Measurements from ENCODE around the gene NUTM2F. TPM values are rescaled to one million over a fixed set of nuclear protein-coding genes. Genes with fewer than 3 reads are reported as not detected.

The NUTM2F gene
- total RNA-seq, 1 donor from 2014 or later, result not detected

- no peak overlapping the region for H2AFZ ChIP-seq (replicated peaks)
- H3K9me3 Mint-ChIP-seq, result no peaks in the 10 kb centered on the region
- DNase-seq (ENCODE audit: low spot score), result no peak
- H3K4me3 Mint-ChIP-seq, result no peak overlapping the region
- no peaks in the 10 kb centered on the region for H3K79me2 ChIP-seq (ENCODE audit: low read depth)
- H3F3A ChIP-seq (ENCODE audit: low read depth), result no peaks in the 10 kb centered on the region
- H3K27ac Mint-ChIP-seq, result no peak overlapping the region
- H3K4me1 Mint-ChIP-seq, result peaks cover 9% of the 10 kb centered on the region
- H3K36me3 Mint-ChIP-seq, result peaks cover 5% of the 10 kb centered on the region
- no peak overlapping the region for H3K27ac ChIP-seq
- H4K20me1 ChIP-seq (ENCODE audit: low read depth), result no peaks in the 10 kb centered on the region
- no peak overlapping the region for H3K9ac ChIP-seq
- no peaks in the 10 kb centered on the region for H3K27me3 Mint-ChIP-seq (ENCODE audit: insufficient read depth, low read depth)
- no peaks in the 10 kb centered on the region for H3K27me3 ChIP-seq
- no peaks in the 10 kb centered on the region for H3K36me3 ChIP-seq
- H3K4me2 ChIP-seq, result no peak overlapping the region
- no peaks in the 10 kb centered on the region for H3K9me3 ChIP-seq (ENCODE audit: low read depth)
- peaks cover 8% of the 10 kb centered on the region for H3K4me1 ChIP-seq
- no peak overlapping the region for H3K4me3 ChIP-seq
- no peak for TF ChIP-seq CTCF (IDR thresholded peaks at IDR 0.05)
- TF ChIP-seq EZH2phosphoT487 (IDR thresholded peaks at IDR 0.05), result no peak
- TF ChIP-seq EZH2 (IDR thresholded peaks at IDR 0.05), result no peak
These were observed 27.8 kb downstream of the NUTM2F start for GRCh38 chr9:94300470-94301301.

GRCh38 chr9:94298949-94299599 lies 29.4 kb downstream of the NUTM2F start:
- DNase-seq (ENCODE audit: low spot score), result no peak
- H3F3A ChIP-seq (ENCODE audit: low read depth), result no peaks in the 10 kb centered on the region
- no peaks in the 10 kb centered on the region for H3K9me3 Mint-ChIP-seq
- no peak overlapping the region for H3K9ac ChIP-seq
- H3K79me2 ChIP-seq (ENCODE audit: low read depth), result no peaks in the 10 kb centered on the region
- no peaks in the 10 kb centered on the region for H4K20me1 ChIP-seq (ENCODE audit: low read depth)
- no peak overlapping the region for H3K4me2 ChIP-seq
- TF ChIP-seq EZH2 (IDR thresholded peaks at IDR 0.05), result no peak
- TF ChIP-seq EZH2phosphoT487 (IDR thresholded peaks at IDR 0.05), result no peak
- no peak for TF ChIP-seq CTCF (IDR thresholded peaks at IDR 0.05)
- no peaks in the 10 kb centered on the region for H3K36me3 ChIP-seq
- no peaks in the 10 kb centered on the region for H3K9me3 ChIP-seq (ENCODE audit: low read depth)
- no peaks in the 10 kb centered on the region for H3K27me3 ChIP-seq
- H3K27ac Mint-ChIP-seq, result no peak overlapping the region
- no peak overlapping the region for H2AFZ ChIP-seq (replicated peaks)
- H3K36me3 Mint-ChIP-seq, result peaks cover 5% of the 10 kb centered on the region
- no peak overlapping the region for H3K4me3 Mint-ChIP-seq
- no peak overlapping the region for H3K27ac ChIP-seq
- peaks cover 8% of the 10 kb centered on the region for H3K4me1 ChIP-seq
- peaks cover 3% of the 10 kb centered on the region for H3K4me1 Mint-ChIP-seq
- H3K27me3 Mint-ChIP-seq (ENCODE audit: insufficient read depth, low read depth), result no peaks in the 10 kb centered on the region
- H3K4me3 ChIP-seq, result no peak overlapping the region

- no peak overlapping the region for H3K9ac ChIP-seq
- no peaks in the 10 kb centered on the region for H4K20me1 ChIP-seq (ENCODE audit: low read depth)
- H3K4me2 ChIP-seq, result no peak overlapping the region
- Mint-ChIP-seq H3K27me3 (ENCODE audit: insufficient read depth, low read depth) (no peaks in the 10 kb centered on the region), H3K9me3 (peaks cover 4% of the 10 kb centered on the region), H3K4me1 (no peaks in the 10 kb centered on the region), H3K27ac (no peak overlapping the region), H3K36me3 (peaks cover 12% of the 10 kb centered on the region), H3K4me3 (no peak overlapping the region)
- H3K79me2 ChIP-seq (ENCODE audit: low read depth), result no peaks in the 10 kb centered on the region
- TF ChIP-seq EZH2phosphoT487 (IDR thresholded peaks at IDR 0.05) (no peak), CTCF (IDR thresholded peaks at IDR 0.05) (no peak), EZH2 (IDR thresholded peaks at IDR 0.05) (no peak)
- no peaks in the 10 kb centered on the region for H3K4me1 ChIP-seq
- H3K36me3 ChIP-seq, result peaks cover 10% of the 10 kb centered on the region
- H2AFZ ChIP-seq (replicated peaks), result no peak overlapping the region
- DNase-seq (ENCODE audit: low spot score), result no peak
- no peak overlapping the region for H3K27ac ChIP-seq
- H3K27me3 ChIP-seq, result no peaks in the 10 kb centered on the region
- H3K9me3 ChIP-seq (ENCODE audit: low read depth), result peaks cover 6% of the 10 kb centered on the region
- H3K4me3 ChIP-seq, result no peak overlapping the region
- no peaks in the 10 kb centered on the region for H3F3A ChIP-seq (ENCODE audit: low read depth)
These were observed 38.8 kb downstream of the NUTM2F start for GRCh38 chr9:94289691-94290090.

Measured in neural progenitor cell (in vitro differentiated cells).